ENCODE results near the gene TBC1D22A.
"Not testable (repeated sequence)": the region's sequence is repeated elsewhere in the genome, so short reads cannot be mapped to it uniquely, and the experiment has no call there.

DNA sequence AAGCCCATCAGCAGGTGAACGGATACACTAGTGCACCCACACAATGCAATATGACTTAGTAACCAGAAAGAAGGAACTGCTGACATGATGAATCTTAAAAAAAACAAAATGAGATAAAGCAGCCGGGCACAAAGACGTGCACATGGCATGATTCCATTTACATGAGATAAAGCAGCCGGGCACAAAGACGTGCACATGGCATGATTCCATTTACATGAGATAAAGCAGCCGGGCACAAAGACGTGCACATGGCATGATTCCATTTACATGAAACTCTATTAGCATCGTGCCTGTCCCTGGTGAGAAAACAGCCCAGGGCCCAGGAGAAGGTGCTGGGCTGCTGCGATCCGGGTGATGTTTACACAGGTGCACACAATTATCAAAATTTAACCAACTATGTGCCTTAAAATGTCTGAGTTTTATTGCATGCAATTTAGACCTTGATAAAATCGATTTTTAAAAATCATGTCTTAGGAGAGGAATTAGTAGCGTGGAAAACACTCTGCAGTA, 28.2 kb upstream of the TBC1D22A start:
- not testable (repeated sequence) for TF ChIP-seq POLR2A (IDR thresholded peaks at IDR 0.05; ENCODE audit: low read depth, low read length); RFX5 (IDR thresholded peaks at IDR 0.05; ENCODE audit: low read depth, low read length); MAX (IDR thresholded peaks at IDR 0.05; ENCODE audit: low read depth, low read length); SP1 (IDR thresholded peaks at IDR 0.05; ENCODE audit: low read depth, low read length); CEBPB (IDR thresholded peaks at IDR 0.05; ENCODE audit: borderline replicate concordance in 1 of 2, low read depth in 2 of 2, low read length in 2 of 2); USF2 (IDR thresholded peaks at IDR 0.05; ENCODE audit: borderline replicate concordance, low read depth, low read length); ZBTB40 (IDR thresholded peaks at IDR 0.05; ENCODE audit: borderline replicate concordance); TARDBP (IDR thresholded peaks at IDR 0.05; ENCODE audit: borderline replicate concordance)
- TF ChIP-seq, protein P1, sequence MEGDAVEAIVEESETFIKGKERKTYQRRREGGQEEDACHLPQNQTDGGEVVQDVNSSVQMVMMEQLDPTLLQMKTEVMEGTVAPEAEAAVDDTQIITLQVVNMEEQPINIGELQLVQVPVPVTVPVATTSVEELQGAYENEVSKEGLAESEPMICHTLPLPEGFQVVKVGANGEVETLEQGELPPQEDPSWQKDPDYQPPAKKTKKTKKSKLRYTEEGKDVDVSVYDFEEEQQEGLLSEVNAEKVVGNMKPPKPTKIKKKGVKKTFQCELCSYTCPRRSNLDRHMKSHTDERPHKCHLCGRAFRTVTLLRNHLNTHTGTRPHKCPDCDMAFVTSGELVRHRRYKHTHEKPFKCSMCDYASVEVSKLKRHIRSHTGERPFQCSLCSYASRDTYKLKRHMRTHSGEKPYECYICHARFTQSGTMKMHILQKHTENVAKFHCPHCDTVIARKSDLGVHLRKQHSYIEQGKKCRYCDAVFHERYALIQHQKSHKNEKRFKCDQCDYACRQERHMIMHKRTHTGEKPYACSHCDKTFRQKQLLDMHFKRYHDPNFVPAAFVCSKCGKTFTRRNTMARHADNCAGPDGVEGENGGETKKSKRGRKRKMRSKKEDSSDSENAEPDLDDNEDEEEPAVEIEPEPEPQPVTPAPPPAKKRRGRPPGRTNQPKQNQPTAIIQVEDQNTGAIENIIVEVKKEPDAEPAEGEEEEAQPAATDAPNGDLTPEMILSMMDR (IDR thresholded peaks at IDR 0.05 in 2 of 3, conservative IDR thresholded peaks at IDR 0.05 in 1 of 3; ENCODE audit: control insufficient read depth in 2 of 3, extremely low read depth in 1 of 3, insufficient read depth in 1 of 3, low read depth in 3 of 3, low read length in 3 of 3), result not testable (repeated sequence)
- TF ChIP-seq, protein P2, sequence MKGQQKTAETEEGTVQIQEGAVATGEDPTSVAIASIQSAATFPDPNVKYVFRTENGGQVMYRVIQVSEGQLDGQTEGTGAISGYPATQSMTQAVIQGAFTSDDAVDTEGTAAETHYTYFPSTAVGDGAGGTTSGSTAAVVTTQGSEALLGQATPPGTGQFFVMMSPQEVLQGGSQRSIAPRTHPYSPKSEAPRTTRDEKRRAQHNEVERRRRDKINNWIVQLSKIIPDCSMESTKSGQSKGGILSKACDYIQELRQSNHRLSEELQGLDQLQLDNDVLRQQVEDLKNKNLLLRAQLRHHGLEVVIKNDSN (IDR thresholded peaks at IDR 0.05; ENCODE audit: borderline replicate concordance, extremely low read length, insufficient read depth, low read depth, low read length), result not testable (repeated sequence)

Data from GM12878 (cell line).